ENCODE measurements around the gene CLDN24.
A peak's percentile ranks its signal among the peaks of the same experiment; 100 is the strongest.

Gene CLDN24

GRCh38 chr4:183321516-183321915, 710 bp downstream of the CLDN24 start:
- DNase-seq: no peak

- peak in 1 of 51 donors; percentile 18 for DNase-seq
These were observed 1.1 kb downstream of the CLDN24 start for GRCh38 chr4:183321079-183321478.

- DNase-seq: no peak
These were observed 1.8 kb downstream of the CLDN24 start, which contains the start of gene CLDN22 for GRCh38 chr4:183320211-183321059. Gene CLDN22 (minus strand): TSS chr4:183320276. CDS start chr4:183320218, 58 bp downstream.

GRCh38 chr4:183318656-183319055, 3.6 kb downstream of the CLDN24 start:
- DNase-seq: no peak

GRCh38 chr4:183314806-183315205, 7.4 kb downstream of the CLDN24 start:
- DNase-seq: no peak

GRCh38 chr4:183314336-183314735, 7.9 kb downstream of the CLDN24 start:
- no peak for DNase-seq

GRCh38 chr4:183312841-183313240, 9.4 kb downstream of the CLDN24 start:
- no peak for DNase-seq

GRCh38 chr4:183306811-183307210, 15.4 kb downstream of the CLDN24 start:
- DNase-seq: no peak

- DNase-seq: no peak
These were observed 17.7 kb downstream of the CLDN24 start for GRCh38 chr4:183304538-183304937.

GRCh38 chr4:183304067-183304466, 18.2 kb downstream of the CLDN24 start:
- no peak for DNase-seq

GRCh38 chr4:183303301-183303700, 18.9 kb downstream of the CLDN24 start:
- no peak for DNase-seq

GRCh38 chr4:183300655-183301054, 21.6 kb downstream of the CLDN24 start:
- DNase-seq: no peak

GRCh38 chr4:183300070-183300469, 22.2 kb downstream of the CLDN24 start:
- no peak for DNase-seq

GRCh38 chr4:183299464-183299863, 22.8 kb downstream of the CLDN24 start:
- DNase-seq: no peak

GRCh38 chr4:183297675-183298074, 24.6 kb downstream of the CLDN24 start:
- DNase-seq: no peak

- DNase-seq: no peak
These were observed 26.5 kb downstream of the CLDN24 start for GRCh38 chr4:183295711-183296110.

GRCh38 chr4:183291070-183291469, 31.2 kb downstream of the CLDN24 start:
- DNase-seq: no peak

GRCh38 chr4:183289688-183290087, 32.5 kb downstream of the CLDN24 start:
- DNase-seq: no peak

- no peak for DNase-seq
These were observed 33.3 kb downstream of the CLDN24 start for GRCh38 chr4:183288955-183289354.

- DNase-seq: no peak
These were observed 34.5 kb downstream of the CLDN24 start for GRCh38 chr4:183287677-183288076.

GRCh38 chr4:183287309-183287659, 34.9 kb downstream of the CLDN24 start:
- DNase-seq: no peak

GRCh38 chr4:183286590-183287308, 35.5 kb downstream of the CLDN24 start:
- DNase-seq: no peak

GRCh38 chr4:183285886-183286285, 36.3 kb downstream of the CLDN24 start:
- no peak for DNase-seq
